WTC11 (cell line): ENCODE data around the gene PTPRO. TPM values are rescaled to one million over a fixed set of nuclear protein-coding genes. Genes with fewer than 3 reads are reported as not detected.

Source experiments
- ATAC-seq: fragments of 200-7000 bp; cut with Tn5 transposase; 2 replicates; pipeline ENCODE4 v1.10.0; 2021; ENCODE audit warnings: mild to moderate bottlenecking, moderate library complexity
- CTCF ChIA-PET: fragments of 300-600 bp; sonication (Branson Sonifier 250); formaldehyde crosslinking; loops from one replicate; lab custom pipeline; 2021; ENCODE audit warnings: antibody characterized with exemption; lab: Charles Lee
- POLR2A ChIA-PET: fragments of 350-600 bp; sonication (Branson Sonifier 250); formaldehyde crosslinking; loops from one replicate; lab custom pipeline; 2021; ENCODE audit warnings: antibody characterized with exemption; lab: Charles Lee
- DNase-seq: peaks from one replicate; pipeline ENCODE4 v3.0.0; 2021; ENCODE audit warnings: low spot score
- H3K27ac Mint-ChIP-seq: 2 replicates; pipeline ENCODE4 v1.8.0; 2021; ENCODE audit warnings: mixed read lengths
- H3K27me3 Mint-ChIP-seq: 2 replicates; pipeline ENCODE4 v1.8.0; 2021; ENCODE audit warnings: low read depth, mild to moderate bottlenecking, moderate library complexity, mixed read lengths
- H3K36me3 Mint-ChIP-seq: 2 replicates; pipeline ENCODE4 v1.8.0; 2021; ENCODE audit warnings: mixed read lengths
- H3K4me1 Mint-ChIP-seq: 2 replicates; pipeline ENCODE4 v1.8.0; 2022; ENCODE audit warnings: mixed read lengths
- H3K4me3 Mint-ChIP-seq: 2 replicates; pipeline ENCODE4 v1.8.0; 2021; ENCODE audit warnings: mild to moderate bottlenecking, moderate library complexity, mixed read lengths
- H3K9me3 Mint-ChIP-seq: 2 replicates; pipeline ENCODE4 v1.8.0; 2021; ENCODE audit warnings: mixed read lengths
- ATF1 ChIP-seq: sonication (generic); formaldehyde crosslinking; IDR thresholded peaks from 2 replicates; pipeline ENCODE4 v1.8.1; 2023; ENCODE audit warnings: mild to moderate bottlenecking, moderate library complexity, missing genetic modification reagents
- ETV6 ChIP-seq: sonication (generic); formaldehyde crosslinking; IDR thresholded peaks from 2 replicates; pipeline ENCODE4 v1.8.1; 2022; ENCODE audit warnings: mild to moderate bottlenecking, missing genetic modification reagents
- FOXJ3 ChIP-seq: sonication (generic); formaldehyde crosslinking; IDR thresholded peaks from 2 replicates; pipeline ENCODE4 v1.9.0; 2021; ENCODE audit warnings: missing genetic modification reagents, mild to moderate bottlenecking, borderline replicate concordance
- FOXK1 ChIP-seq: sonication (generic); formaldehyde crosslinking; IDR thresholded peaks from 2 replicates; pipeline ENCODE4 v1.8.0; 2022; ENCODE audit warnings: mild to moderate bottlenecking, moderate library complexity, missing genetic modification reagents
- HMGA2 ChIP-seq: fragments of 250-450 bp; sonication (Bioruptor Pico); IDR thresholded peaks from 2 replicates; pipeline ENCODE4 v1.4.0; 2021; ENCODE audit warnings: mild to moderate bottlenecking, moderate library complexity
- MXD4 ChIP-seq: fragments of 250-450 bp; sonication (Bioruptor Pico); IDR thresholded peaks from 2 replicates; pipeline ENCODE4 v1.8.0; 2021; ENCODE audit warnings: mild to moderate bottlenecking, moderate library complexity, borderline replicate concordance
- NR3C1 ChIP-seq: sonication (generic); formaldehyde crosslinking; conservative IDR thresholded peaks from 2 replicates; pipeline ENCODE4 v1.8.1; 2023; ENCODE audit warnings: low read depth, mild to moderate bottlenecking, missing genetic modification reagents
- RELA ChIP-seq: sonication (generic); formaldehyde crosslinking; IDR thresholded peaks from 2 replicates; pipeline ENCODE4 v1.8.1; 2022; ENCODE audit warnings: missing genetic modification reagents, mild to moderate bottlenecking, borderline replicate concordance
- ZNF416 ChIP-seq: fragments of 250-450 bp; sonication (Bioruptor Pico); IDR thresholded peaks from 2 replicates; pipeline ENCODE4 v1.9.0; 2021; ENCODE audit warnings: mild to moderate bottlenecking, inconsistent platforms
- total RNA-seq: library from RNA; stranded (reverse); gene quantifications from 3 replicates; pipeline ENCODE4 v1.2.3, GENCODE V29; 2021
- TF ChIP-seq, protein P1 (sequence below): fragments of 250-450 bp; sonication (Bioruptor Pico); conservative IDR thresholded peaks from 2 replicates; pipeline ENCODE4 v1.9.0; 2021; ENCODE audit warnings: mild to moderate bottlenecking
- TF ChIP-seq, protein P2 (sequence below): sonication (generic); formaldehyde crosslinking; conservative IDR thresholded peaks from 2 replicates; pipeline ENCODE4 v1.8.1; 2022; ENCODE audit warnings: mild to moderate bottlenecking, missing genetic modification reagents
- TF ChIP-seq, protein P3 (sequence below): fragments of 250-450 bp; sonication (Bioruptor Pico); IDR thresholded peaks from 2 replicates; pipeline ENCODE4 v1.8.0; 2021; ENCODE audit warnings: mild to moderate bottlenecking
- TF ChIP-seq, protein P4 (sequence below): sonication (generic); formaldehyde crosslinking; IDR thresholded peaks from 2 replicates; pipeline ENCODE4 v1.8.0; 2022; ENCODE audit warnings: missing genetic modification reagents
- TF ChIP-seq, protein P5 (sequence below): sonication (generic); formaldehyde crosslinking; IDR thresholded peaks from 2 replicates; pipeline ENCODE4 v1.8.0; 2023; ENCODE audit warnings: mild to moderate bottlenecking, missing genetic modification reagents
- TF ChIP-seq, protein P6 (sequence below): fragments of 250-450 bp; sonication (Bioruptor Pico); IDR thresholded peaks from 2 replicates; pipeline ENCODE4 v2.1.2; 2022; ENCODE audit warnings: mild to moderate bottlenecking, moderate library complexity
- TF ChIP-seq, protein P7 (sequence below): sonication (generic); formaldehyde crosslinking; IDR thresholded peaks from 2 replicates; pipeline ENCODE4 v1.8.1; 2022; ENCODE audit warnings: low read depth, missing genetic modification reagents, borderline replicate concordance

PTPRO gene
- total RNA-seq, 1 experiment from 2014 or later = 1.1 TPM

DNA sequence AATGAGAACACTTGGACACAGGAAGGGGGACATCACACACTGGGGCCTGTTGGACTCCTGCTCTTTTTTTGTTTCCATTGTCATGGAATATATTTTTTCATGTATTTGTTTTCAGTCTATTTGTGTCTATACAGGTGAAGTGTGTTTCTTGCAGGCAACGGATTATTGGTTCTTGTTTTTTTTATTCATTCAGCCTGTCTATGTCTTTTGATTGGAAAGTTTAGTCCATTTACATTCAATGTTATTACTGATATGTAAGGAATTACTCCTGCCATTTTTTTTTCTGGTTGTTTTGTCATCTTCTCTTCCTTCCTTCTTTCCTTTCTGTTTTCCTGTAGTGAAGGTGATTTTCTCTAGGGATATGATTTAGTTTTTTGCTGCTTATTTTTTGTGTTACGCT, 18.0 kb upstream of the PTPRO start:
- ATAC-seq = no peak
- H3K4me3 Mint-ChIP-seq = no peak overlapping the region

More for the DNA sequence above, 18.0 kb upstream of the PTPRO start:
- POLR2A ChIA-PET = no interaction called here
- H3K27ac Mint-ChIP-seq = no peak overlapping the region
- no peak for DNase-seq
- CTCF ChIA-PET = no interaction called here
- no peaks in the 10 kb centered on the region for H3K27me3 Mint-ChIP-seq
- H3K36me3 Mint-ChIP-seq = peaks cover 20% of the 10 kb centered on the region
- H3K4me1 Mint-ChIP-seq = no peaks in the 10 kb centered on the region
- peaks cover 48% of the 10 kb centered on the region for H3K9me3 Mint-ChIP-seq
- TF ChIP-seq FOXJ3 (no peak), FOXK1 (no peak), ETV6 (CRISPR knock-in tag) (no peak), MXD4 (CRISPR knock-in tag) (no peak), NR3C1 (no peak), HMGA2 (CRISPR knock-in tag) (no peak), ATF1 (no peak), RELA (CRISPR knock-in tag) (no peak), ZNF416 (CRISPR knock-in tag) (no peak)
- TF ChIP-seq, protein P1, sequence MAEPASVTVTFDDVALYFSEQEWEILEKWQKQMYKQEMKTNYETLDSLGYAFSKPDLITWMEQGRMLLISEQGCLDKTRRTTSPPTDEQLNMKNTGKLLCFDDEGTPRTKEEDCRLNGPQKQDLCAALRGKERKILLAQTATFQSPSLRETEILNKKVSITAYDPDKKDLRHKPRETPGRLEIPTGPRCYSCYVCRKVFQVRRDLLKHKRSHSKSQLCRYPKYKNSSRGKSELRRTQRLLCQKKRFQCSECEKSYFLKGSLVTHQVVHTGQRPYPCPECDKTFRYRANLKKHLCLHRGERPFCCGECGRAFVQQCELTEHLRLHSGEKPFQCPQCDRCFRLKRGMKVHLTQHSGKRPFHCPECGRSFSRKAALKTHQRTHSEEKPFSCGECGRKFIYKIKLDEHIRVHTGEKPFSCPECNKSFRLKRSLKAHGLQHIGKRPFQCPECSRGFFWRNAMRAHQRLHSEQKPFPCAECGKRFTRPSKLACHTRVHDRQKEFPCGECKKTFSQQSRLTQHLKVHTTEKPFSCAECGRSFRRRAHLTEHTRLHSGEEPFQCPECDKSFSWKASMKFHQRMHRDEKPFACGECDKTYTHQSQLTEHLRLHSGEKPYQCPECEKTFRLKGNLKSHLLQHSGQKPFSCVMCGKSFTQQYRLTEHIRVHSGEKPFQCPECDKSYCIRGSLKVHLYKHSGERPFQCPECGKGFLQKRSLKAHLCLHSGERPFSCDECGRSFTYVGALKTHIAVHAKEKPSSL (CRISPR knock-in tag) = no peak
- TF ChIP-seq, protein P2, sequence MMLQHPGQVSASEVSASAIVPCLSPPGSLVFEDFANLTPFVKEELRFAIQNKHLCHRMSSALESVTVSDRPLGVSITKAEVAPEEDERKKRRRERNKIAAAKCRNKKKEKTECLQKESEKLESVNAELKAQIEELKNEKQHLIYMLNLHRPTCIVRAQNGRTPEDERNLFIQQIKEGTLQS (CRISPR knock-in tag) = no peak
- TF ChIP-seq, protein P3, sequence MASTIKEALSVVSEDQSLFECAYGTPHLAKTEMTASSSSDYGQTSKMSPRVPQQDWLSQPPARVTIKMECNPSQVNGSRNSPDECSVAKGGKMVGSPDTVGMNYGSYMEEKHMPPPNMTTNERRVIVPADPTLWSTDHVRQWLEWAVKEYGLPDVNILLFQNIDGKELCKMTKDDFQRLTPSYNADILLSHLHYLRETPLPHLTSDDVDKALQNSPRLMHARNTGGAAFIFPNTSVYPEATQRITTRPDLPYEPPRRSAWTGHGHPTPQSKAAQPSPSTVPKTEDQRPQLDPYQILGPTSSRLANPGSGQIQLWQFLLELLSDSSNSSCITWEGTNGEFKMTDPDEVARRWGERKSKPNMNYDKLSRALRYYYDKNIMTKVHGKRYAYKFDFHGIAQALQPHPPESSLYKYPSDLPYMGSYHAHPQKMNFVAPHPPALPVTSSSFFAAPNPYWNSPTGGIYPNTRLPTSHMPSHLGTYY = no peak
- TF ChIP-seq, protein P4, sequence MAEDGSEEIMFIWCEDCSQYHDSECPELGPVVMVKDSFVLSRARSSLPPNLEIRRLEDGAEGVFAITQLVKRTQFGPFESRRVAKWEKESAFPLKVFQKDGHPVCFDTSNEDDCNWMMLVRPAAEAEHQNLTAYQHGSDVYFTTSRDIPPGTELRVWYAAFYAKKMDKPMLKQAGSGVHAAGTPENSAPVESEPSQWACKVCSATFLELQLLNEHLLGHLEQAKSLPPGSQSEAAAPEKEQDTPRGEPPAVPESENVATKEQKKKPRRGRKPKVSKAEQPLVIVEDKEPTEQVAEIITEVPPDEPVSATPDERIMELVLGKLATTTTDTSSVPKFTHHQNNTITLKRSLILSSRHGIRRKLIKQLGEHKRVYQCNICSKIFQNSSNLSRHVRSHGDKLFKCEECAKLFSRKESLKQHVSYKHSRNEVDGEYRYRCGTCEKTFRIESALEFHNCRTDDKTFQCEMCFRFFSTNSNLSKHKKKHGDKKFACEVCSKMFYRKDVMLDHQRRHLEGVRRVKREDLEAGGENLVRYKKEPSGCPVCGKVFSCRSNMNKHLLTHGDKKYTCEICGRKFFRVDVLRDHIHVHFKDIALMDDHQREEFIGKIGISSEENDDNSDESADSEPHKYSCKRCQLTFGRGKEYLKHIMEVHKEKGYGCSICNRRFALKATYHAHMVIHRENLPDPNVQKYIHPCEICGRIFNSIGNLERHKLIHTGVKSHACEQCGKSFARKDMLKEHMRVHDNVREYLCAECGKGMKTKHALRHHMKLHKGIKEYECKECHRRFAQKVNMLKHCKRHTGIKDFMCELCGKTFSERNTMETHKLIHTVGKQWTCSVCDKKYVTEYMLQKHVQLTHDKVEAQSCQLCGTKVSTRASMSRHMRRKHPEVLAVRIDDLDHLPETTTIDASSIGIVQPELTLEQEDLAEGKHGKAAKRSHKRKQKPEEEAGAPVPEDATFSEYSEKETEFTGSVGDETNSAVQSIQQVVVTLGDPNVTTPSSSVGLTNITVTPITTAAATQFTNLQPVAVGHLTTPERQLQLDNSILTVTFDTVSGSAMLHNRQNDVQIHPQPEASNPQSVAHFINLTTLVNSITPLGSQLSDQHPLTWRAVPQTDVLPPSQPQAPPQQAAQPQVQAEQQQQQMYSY (CRISPR knock-in tag) = no peak
- TF ChIP-seq, protein P5, sequence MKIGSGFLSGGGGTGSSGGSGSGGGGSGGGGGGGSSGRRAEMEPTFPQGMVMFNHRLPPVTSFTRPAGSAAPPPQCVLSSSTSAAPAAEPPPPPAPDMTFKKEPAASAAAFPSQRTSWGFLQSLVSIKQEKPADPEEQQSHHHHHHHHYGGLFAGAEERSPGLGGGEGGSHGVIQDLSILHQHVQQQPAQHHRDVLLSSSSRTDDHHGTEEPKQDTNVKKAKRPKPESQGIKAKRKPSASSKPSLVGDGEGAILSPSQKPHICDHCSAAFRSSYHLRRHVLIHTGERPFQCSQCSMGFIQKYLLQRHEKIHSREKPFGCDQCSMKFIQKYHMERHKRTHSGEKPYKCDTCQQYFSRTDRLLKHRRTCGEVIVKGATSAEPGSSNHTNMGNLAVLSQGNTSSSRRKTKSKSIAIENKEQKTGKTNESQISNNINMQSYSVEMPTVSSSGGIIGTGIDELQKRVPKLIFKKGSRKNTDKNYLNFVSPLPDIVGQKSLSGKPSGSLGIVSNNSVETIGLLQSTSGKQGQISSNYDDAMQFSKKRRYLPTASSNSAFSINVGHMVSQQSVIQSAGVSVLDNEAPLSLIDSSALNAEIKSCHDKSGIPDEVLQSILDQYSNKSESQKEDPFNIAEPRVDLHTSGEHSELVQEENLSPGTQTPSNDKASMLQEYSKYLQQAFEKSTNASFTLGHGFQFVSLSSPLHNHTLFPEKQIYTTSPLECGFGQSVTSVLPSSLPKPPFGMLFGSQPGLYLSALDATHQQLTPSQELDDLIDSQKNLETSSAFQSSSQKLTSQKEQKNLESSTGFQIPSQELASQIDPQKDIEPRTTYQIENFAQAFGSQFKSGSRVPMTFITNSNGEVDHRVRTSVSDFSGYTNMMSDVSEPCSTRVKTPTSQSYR (CRISPR knock-in tag) = no peak
- TF ChIP-seq, protein P6, sequence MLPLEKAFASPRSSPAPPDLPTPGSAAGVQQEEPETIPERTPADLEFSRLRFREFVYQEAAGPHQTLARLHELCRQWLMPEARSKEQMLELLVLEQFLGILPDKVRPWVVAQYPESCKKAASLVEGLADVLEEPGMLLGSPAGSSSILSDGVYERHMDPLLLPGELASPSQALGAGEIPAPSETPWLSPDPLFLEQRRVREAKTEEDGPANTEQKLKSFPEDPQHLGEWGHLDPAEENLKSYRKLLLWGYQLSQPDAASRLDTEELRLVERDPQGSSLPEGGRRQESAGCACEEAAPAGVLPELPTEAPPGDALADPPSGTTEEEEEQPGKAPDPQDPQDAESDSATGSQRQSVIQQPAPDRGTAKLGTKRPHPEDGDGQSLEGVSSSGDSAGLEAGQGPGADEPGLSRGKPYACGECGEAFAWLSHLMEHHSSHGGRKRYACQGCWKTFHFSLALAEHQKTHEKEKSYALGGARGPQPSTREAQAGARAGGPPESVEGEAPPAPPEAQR (CRISPR knock-in tag) = no peak
- TF ChIP-seq, protein P7, sequence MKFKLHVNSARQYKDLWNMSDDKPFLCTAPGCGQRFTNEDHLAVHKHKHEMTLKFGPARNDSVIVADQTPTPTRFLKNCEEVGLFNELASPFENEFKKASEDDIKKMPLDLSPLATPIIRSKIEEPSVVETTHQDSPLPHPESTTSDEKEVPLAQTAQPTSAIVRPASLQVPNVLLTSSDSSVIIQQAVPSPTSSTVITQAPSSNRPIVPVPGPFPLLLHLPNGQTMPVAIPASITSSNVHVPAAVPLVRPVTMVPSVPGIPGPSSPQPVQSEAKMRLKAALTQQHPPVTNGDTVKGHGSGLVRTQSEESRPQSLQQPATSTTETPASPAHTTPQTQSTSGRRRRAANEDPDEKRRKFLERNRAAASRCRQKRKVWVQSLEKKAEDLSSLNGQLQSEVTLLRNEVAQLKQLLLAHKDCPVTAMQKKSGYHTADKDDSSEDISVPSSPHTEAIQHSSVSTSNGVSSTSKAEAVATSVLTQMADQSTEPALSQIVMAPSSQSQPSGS (CRISPR knock-in tag) = no peak
